ENCODE measurements around the gene NSDHL. TPM values are rescaled to one million over a fixed set of nuclear protein-coding genes. Genes with fewer than 3 reads are reported as not detected.

The NSDHL gene
- total RNA-seq, 1 donor from 2014 or later = 15.5 TPM

DNA sequence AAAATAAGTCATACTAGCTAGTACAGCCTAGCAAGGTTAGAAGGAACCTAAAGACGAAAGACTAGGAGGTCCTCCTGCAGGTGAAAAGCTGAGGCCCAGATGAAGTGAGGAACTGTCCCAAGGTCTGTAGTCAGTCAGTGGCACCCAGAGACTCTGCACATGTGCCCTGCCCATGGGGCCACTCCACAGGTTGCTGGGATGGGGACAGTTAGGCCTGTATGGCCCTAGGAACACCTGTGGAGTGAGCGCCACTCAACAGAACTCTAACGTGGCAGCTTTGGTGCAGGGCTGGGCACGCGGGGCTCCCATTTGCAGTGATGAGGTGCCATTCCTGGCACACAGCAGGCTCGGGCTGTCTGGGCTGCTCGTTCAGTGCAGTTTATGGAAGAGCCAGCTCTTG, 81.8 kb downstream of the NSDHL start:
- no peak for DNase-seq (ENCODE audit: low read depth in 2 of 2)

DNA sequence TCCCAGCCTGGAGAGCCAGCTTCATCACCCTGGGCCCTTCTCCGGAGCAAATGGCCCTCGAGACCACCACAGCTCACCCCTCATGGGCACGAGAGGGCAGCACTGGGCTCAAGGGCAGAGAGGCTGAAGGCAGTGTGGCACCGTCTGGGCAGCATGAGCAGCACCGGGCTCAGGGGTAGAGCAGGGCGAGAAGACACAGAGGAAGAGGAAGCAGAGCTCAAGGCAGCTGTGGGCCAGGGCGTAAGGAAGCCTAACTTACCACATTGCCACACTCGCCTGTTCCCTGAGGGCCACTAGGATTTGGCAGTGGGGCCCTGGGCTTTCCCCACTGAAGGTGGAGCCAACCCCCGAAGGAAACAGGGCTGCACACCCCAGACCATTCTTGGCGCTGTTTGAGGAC, 82.5 kb downstream of the NSDHL start:
- no peak for DNase-seq (ENCODE audit: low read depth in 2 of 2)

DNA sequence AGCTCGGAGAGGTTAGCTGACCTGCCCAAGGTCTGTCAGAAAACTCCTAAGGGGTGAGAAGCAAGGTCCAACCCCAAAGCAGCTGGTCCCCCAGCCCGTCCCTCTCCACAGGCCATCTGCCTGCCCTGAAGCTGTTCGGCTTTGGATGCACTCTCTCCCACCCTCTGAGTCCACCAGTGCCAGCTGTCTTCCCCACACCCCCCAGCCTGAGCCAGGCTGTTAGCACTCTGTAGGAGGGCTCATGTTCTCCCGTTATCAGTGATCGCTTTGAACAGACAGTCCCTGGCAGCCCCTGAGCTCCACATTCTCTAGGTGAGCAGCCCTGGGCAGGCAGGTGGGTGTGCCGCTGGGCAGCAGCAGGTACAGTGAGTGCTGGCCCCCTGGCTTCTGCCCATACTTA, 83.0 kb downstream of the NSDHL start:
- no peak for DNase-seq (ENCODE audit: low read depth in 2 of 2)

DNA sequence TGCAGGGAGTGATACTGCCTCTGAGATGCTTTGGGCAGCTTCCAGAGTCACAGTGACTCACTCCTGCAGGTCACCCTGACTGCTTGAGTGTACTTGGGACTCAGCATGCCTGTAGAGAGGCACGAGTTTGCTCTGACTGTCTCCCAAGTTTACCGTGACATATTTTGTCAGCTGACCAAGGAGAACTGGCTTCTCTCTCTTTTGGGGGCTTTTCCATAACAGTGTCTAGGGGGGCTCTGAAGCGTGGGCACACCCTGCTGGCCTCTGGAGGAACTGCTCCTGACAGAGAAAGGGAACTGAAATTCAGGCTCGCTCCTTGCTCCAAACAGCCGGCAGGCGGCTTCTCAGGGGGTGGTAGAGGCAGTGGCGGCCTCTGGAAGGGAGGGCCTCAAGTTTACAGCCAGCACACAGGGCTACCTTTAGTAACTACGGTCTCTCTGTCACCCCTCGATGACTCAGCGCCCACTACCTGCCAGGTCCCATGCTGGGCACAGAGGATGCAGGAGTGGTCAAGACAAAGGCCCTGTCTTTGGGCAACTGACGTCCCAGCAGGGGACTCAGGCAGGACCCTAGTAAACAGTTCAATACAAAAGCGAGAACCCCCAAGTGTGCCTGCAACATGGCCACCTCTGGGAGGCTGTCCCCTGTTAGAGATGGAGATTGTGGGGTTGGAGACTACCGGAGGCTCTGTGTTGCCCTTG, 84.8 kb downstream of the NSDHL start:
- DNase-seq (ENCODE audit: low read depth in 2 of 2) = peak in 1 of 2 donors; percentile 13

DNA sequence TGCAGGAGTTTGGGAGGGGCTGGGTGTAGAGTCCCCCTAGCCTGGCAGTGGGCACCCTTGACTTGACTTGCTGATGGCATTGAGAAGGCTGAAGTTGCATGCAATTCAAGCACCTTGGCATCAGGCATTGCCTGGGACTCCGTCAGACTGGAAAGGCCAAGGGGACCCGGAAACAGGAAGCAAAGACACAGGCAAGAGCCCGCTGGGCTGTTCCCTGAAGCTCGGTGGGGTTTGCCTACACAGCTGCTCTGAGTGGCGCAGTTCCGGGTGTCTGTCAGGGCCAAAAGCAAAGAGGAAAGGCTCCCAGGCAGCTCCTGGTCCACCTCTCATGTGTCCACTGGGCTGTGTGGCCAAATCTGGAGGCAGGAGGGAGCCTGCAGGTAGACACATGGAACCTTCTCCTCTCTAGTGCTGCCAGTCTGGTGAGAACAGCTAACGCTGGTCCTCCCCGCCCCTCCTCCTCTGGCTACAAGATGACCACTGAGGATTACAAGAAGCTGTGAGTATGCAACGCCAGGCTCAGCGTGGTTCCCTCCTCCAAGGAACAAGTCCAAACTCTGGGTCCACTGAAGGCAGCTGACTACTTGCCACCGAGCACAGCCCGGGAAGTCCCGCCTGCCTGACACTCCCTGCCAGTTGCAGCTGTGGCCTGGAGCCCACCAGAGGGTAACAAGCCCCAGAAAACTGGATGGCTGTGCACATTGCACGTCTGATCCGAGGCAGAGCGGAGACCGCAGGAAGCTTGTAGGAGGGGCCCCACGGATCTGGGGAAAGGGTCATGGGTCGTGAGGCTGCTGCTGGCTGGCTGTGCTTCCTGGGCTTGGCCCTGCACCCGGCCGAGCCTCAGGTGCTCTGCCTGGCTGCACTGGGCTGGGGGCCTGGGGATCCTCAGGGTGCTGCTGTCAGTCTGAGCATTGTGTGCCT, 87.1 kb downstream of the NSDHL start:
- DNase-seq (ENCODE audit: low read depth in 2 of 2) = no peak

DNA sequence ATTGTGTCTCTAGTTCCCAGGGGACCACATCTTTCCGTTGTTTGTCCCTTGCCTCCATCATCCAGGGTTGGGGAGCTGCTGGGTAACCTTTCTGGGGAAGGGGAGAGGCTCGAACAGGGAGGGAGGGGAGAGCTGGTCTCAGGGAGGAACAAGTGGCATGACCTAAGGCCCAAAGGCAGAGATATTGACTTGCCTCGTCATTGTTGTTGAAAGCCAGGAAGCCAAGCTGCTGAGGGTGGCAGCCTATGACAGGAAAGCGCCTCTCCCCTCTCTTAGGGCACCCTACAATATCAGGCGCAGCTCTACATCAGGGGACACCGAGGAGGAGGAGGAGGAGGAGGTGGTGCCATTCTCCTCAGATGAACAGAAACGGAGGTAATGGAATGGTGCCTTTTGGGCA, 87.8 kb downstream of the NSDHL start:
- no peak for DNase-seq (ENCODE audit: low read depth in 2 of 2)

Other genes starting within 250 kb of the NSDHL start
- gene GABRQ, start 193.2 kb upstream of the NSDHL start, total RNA-seq = not detected in 2 replicates
- not detected in 2 replicates for gene MAGEA3, start 132.3 kb upstream of the NSDHL start, total RNA-seq
- gene CSAG2, start 121.8 kb upstream of the NSDHL start, total RNA-seq = not detected in 2 replicates
- gene MAGEA2B, start 116.4 kb upstream of the NSDHL start, total RNA-seq = not detected in 2 replicates
- not detected in 2 replicates for gene CSAG1, start 97.3 kb upstream of the NSDHL start, total RNA-seq
- not detected in 2 replicates for gene MAGEA12, start 97.3 kb upstream of the NSDHL start, total RNA-seq
- not detected in 2 replicates for gene MAGEA2, start 77.2 kb upstream of the NSDHL start, total RNA-seq
- not detected in 2 replicates for gene CSAG3, start 71.8 kb upstream of the NSDHL start, total RNA-seq
- gene MAGEA6, start 61.4 kb upstream of the NSDHL start, total RNA-seq = not detected in 2 replicates
- gene CETN2, start 306 bp upstream of the NSDHL start, total RNA-seq = 14.4 and 17.3 TPM in 2 replicates
- 6.5 and 8.5 TPM in 2 replicates for gene ZNF185, start 67.0 kb downstream of the NSDHL start, total RNA-seq
- gene PNMA5, start 163.1 kb downstream of the NSDHL start, total RNA-seq = not detected in 2 replicates
- gene PNMA3, start 225.4 kb downstream of the NSDHL start, total RNA-seq = 0.13 TPM in 1 of 2 replicates, not detected in the other
- 0.39 and 1.0 TPM in 2 replicates for gene PNMA6A, start 241.4 kb downstream of the NSDHL start, total RNA-seq

All from dermis microvascular lymphatic vessel endothelial cell (primary cell).